ENCODE data around the gene EPS8L3. TPM values are rescaled to one million over a fixed set of nuclear protein-coding genes. Genes with fewer than 3 reads are reported as not detected.
A peak's percentile ranks its signal among the peaks of the same experiment; 100 is the strongest.

EPS8L3 gene
- polyA plus RNA-seq, 1 of the 3 experiments (the other 2 are of a cell fraction), result not detected

GRCh38 chr1:109794319-109795132 lies 30.8 kb upstream of the EPS8L3 start:
- Histone ChIP-seq H3K27ac (ENCODE audit: low read depth in 2 of 2, low read length in 1 of 2) (peak overlapping the region in 1 of 2 experiments; percentile 44; a peak in 2 of 4 replicates), H3K9me3 (no peaks in the 10 kb centered on the region), H3K4me2 (peak overlapping the region; percentile 1; the same call in 1 of the 2 replicates), H2AFZ (ENCODE audit: low read depth) (no peak overlapping the region), H3K4me1 (ENCODE audit: control insufficient read depth in 1 of 2, insufficient read depth in 2 of 2, low read depth in 1 of 2, low read length in 1 of 2) (peaks cover 37 to 48% of the 10 kb centered on the region in 2 experiments), H3K79me2 (ENCODE audit: insufficient read depth) (no peaks in the 10 kb centered on the region), H3K4me3 (ENCODE audit: low read depth in 2 of 2, low read length in 1 of 2) (no peak overlapping the region), H3F3A (replicated peaks; ENCODE audit: insufficient read depth) (peaks cover 11% of the 10 kb centered on the region), H3K36me3 (replicated peaks in 1 of 2; ENCODE audit: control insufficient read depth in 1 of 2, insufficient read depth in 2 of 2, low read length in 1 of 2) (no peaks in the 10 kb centered on the region), H3K9ac (no peak overlapping the region), H3K9me2 (no peaks in the 10 kb centered on the region), H3K27me3 (ENCODE audit: insufficient read depth) (no peaks in the 10 kb centered on the region), H4K20me1 (ENCODE audit: insufficient read depth) (no peaks in the 10 kb centered on the region)
- WGBS (ENCODE audit: low lambda C conversion rate), result 93% methylated on average over 16 of the region's 19 CpGs
- DNase-seq, result no peak
- no peak for TF ChIP-seq NRF1 (IDR thresholded peaks at IDR 0.05; ENCODE audit: low read depth, low read length)
- TF ChIP-seq CHD2 (IDR thresholded peaks at IDR 0.05; ENCODE audit: low read length, partially characterized antibody), result no peak
- TF ChIP-seq GATA2 (CRISPR knock-in tag; IDR thresholded peaks at IDR 0.05), result no peak
- no peak for TF ChIP-seq POLR2AphosphoS5 (IDR thresholded peaks at IDR 0.05; ENCODE audit: low read depth, low read length)
- TF ChIP-seq SMC3 (IDR thresholded peaks at IDR 0.05; ENCODE audit: low read depth, low read length), result no peak
- no peak for TF ChIP-seq NFIC (IDR thresholded peaks at IDR 0.05; ENCODE audit: borderline replicate concordance)
- no peak for TF ChIP-seq SIN3A (IDR thresholded peaks at IDR 0.05; ENCODE audit: borderline replicate concordance, low read depth, low read length)
- TF ChIP-seq GABPA (IDR thresholded peaks at IDR 0.05; ENCODE audit: low read depth), result no peak
- no peak for TF ChIP-seq EP300 (IDR thresholded peaks at IDR 0.05; ENCODE audit: borderline replicate concordance in 1 of 2, low read depth in 1 of 2, low read length in 1 of 2)
- no peak for TF ChIP-seq IRF3 (IDR thresholded peaks at IDR 0.05; ENCODE audit: low read depth, low read length)
- TF ChIP-seq YY1 (IDR thresholded peaks at IDR 0.05; ENCODE audit: low read depth), result no peak
- POLR2A ChIA-PET, result no interaction called here
- CTCF ChIA-PET, result interaction anchor here (11.5 to 27.7 kb wide), 2 partner anchors 17 to 186 kb away, joined by 147 to 822 read pairs; partner anchors contain the start of gene AHCYL1

- Histone ChIP-seq H3K27ac (ENCODE audit: low read depth in 2 of 2, low read length in 1 of 2) (peak overlapping the region in 1 of 2 experiments; percentile 44; a peak in 3 of 4 replicates), H4K20me1 (ENCODE audit: insufficient read depth) (no peaks in the 10 kb centered on the region), H3K36me3 (replicated peaks in 1 of 2; ENCODE audit: control insufficient read depth in 1 of 2, insufficient read depth in 2 of 2, low read length in 1 of 2) (no peaks in the 10 kb centered on the region), H3K79me2 (ENCODE audit: insufficient read depth) (no peaks in the 10 kb centered on the region), H3K27me3 (ENCODE audit: insufficient read depth) (no peaks in the 10 kb centered on the region), H3K9ac (no peak overlapping the region), H3K9me3 (no peaks in the 10 kb centered on the region), H2AFZ (ENCODE audit: low read depth) (peak overlapping the region; percentile 17; the same call in 1 of the 2 replicates), H3K4me3 (ENCODE audit: low read depth in 2 of 2, low read length in 1 of 2) (no peak overlapping the region), H3K4me1 (ENCODE audit: control insufficient read depth in 1 of 2, insufficient read depth in 2 of 2, low read depth in 1 of 2, low read length in 1 of 2) (peaks cover 40 to 48% of the 10 kb centered on the region in 2 experiments), H3K4me2 (peak overlapping the region; percentile 1; the same call in 1 of the 2 replicates), H3K9me2 (no peaks in the 10 kb centered on the region), H3F3A (replicated peaks; ENCODE audit: insufficient read depth) (peaks cover 11% of the 10 kb centered on the region)
- ChIA-PET POLR2A (no interaction called here), CTCF (interaction anchor here (11.5 to 27.7 kb wide), 2 partner anchors 17 to 187 kb away, joined by 147 to 822 read pairs; partner anchors contain the start of gene AHCYL1)
- DNase-seq, result peak; percentile 58
- WGBS (ENCODE audit: low lambda C conversion rate), result 60% methylated on average over 11 of the region's 11 CpGs
- TF ChIP-seq GATA2 (CRISPR knock-in tag; IDR thresholded peaks at IDR 0.05), result peak; percentile 53
- TF ChIP-seq NRF1 (IDR thresholded peaks at IDR 0.05; ENCODE audit: low read depth, low read length), result no peak
- TF ChIP-seq ELF1 (IDR thresholded peaks at IDR 0.05), result no peak
- no peak for TF ChIP-seq MAX (IDR thresholded peaks at IDR 0.05; ENCODE audit: low read depth)
- no peak for TF ChIP-seq EZH2phosphoT487 (IDR thresholded peaks at IDR 0.05; ENCODE audit: borderline replicate concordance, low read depth)
- TF ChIP-seq USF2 (IDR thresholded peaks at IDR 0.05; ENCODE audit: borderline replicate concordance, low read depth, low read length), result no peak
- no peak for TF ChIP-seq CHD2 (IDR thresholded peaks at IDR 0.05; ENCODE audit: low read length, partially characterized antibody)
- no peak for TF ChIP-seq RFX5 (IDR thresholded peaks at IDR 0.05; ENCODE audit: low read length)
- no peak for TF ChIP-seq FOXJ3 (CRISPR knock-in tag; IDR thresholded peaks at IDR 0.05)
- no peak for TF ChIP-seq EP300 (IDR thresholded peaks at IDR 0.05; ENCODE audit: borderline replicate concordance in 1 of 2, low read depth in 1 of 2, low read length in 1 of 2)
- TF ChIP-seq REST (IDR thresholded peaks at IDR 0.05; ENCODE audit: low read depth, low read length), result no peak
These were observed 30.0 kb upstream of the EPS8L3 start for GRCh38 chr1:109793486-109794318.
